ENCODE data around the gene ERI3.

DNA sequence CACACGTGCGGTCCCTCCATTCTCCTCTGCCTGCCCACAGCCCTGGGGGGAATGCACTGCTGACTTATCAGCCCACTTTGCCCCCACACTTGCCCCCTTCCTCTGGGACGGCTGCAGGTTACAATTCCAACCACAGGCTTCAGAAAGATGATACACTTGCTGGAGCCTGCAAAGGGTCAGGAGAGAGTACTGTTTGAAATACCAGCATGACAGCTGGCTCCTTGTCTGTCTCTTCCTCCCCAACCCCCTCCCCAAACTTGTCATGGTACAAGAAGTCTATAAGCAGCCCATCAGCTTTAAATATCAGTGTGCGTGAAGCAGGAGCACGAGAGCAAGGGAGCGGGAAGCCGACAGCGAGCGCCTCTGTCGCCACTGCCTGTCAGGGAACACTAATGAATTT, 62.4 kb downstream of the ERI3 start:
- no peak for TF ChIP-seq EZH2phosphoT487 (IDR thresholded peaks at IDR 0.05)
- TF ChIP-seq, protein P1, sequence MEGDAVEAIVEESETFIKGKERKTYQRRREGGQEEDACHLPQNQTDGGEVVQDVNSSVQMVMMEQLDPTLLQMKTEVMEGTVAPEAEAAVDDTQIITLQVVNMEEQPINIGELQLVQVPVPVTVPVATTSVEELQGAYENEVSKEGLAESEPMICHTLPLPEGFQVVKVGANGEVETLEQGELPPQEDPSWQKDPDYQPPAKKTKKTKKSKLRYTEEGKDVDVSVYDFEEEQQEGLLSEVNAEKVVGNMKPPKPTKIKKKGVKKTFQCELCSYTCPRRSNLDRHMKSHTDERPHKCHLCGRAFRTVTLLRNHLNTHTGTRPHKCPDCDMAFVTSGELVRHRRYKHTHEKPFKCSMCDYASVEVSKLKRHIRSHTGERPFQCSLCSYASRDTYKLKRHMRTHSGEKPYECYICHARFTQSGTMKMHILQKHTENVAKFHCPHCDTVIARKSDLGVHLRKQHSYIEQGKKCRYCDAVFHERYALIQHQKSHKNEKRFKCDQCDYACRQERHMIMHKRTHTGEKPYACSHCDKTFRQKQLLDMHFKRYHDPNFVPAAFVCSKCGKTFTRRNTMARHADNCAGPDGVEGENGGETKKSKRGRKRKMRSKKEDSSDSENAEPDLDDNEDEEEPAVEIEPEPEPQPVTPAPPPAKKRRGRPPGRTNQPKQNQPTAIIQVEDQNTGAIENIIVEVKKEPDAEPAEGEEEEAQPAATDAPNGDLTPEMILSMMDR (IDR thresholded peaks at IDR 0.05) = no peak
